ENCODE results near the gene DNM2. TPM values are rescaled to one million over a fixed set of nuclear protein-coding genes. Genes with fewer than 3 reads are reported as not detected.
"Not testable (repeated sequence)": the region's sequence is repeated elsewhere in the genome, so short reads cannot be mapped to it uniquely, and the experiment has no call there.

DNM2 gene
- total and polyA plus RNA-seq, 2 of the 13 experiments (the other 11 are each of a cell fraction or from before 2014, with no cell fraction given), result 41.7 to 59.8 TPM

DNA sequence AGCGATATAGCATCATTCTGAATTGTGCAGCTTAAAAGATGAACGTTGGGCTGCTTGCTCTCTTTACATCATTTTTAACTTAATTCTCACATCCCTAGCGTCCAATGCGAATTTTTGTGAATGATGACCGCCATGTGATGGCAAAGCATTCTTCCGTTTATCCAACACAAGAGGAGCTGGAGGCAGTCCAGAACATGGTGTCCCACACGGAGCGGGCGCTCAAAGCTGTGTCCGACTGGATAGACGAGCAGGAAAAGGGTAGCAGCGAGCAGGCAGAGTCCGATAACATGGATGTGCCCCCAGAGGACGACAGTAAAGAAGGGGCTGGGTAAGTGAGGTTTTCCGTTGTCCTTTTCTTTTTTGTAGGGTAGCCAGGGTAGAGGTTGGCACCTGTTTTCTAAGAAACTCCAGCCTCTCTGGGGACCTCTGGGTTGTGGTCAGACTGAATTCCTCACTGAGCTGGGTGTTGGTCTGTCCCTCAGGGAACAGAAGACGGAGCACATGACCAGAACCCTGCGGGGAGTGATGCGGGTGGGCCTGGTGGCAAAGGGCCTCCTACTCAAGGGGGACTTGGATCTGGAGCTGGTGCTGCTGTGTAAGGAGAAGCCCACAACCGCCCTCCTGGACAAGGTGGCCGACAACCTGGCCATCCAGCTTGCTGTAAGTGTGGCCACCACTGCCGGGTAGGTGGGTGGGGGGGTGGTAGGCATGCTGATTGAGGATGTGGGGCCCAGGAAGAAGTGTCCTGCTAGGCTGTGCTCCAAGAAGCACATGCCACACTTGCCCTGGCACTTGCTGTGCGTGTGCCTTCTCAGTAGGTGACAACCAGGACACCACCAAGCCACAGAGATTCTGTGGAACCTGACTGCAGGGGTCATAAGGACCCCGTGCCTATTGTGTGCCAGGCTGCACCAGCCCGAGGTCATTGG is 46.7 kb upstream of the DNM2 start:
- H3K36me3 ChIP-seq (replicated peaks in 1 of 2; ENCODE audit: control insufficient read depth in 1 of 2, insufficient read depth in 2 of 2, low read length in 2 of 2), result peaks cover 20 to 62% of the 10 kb centered on the region in 2 experiments
- peaks cover 62% of the 10 kb centered on the region for H4K20me1 ChIP-seq (ENCODE audit: insufficient read depth, low read length)
- TSS peak; percentile 40 for BruUV-seq (replicated peaks)
- H3K9me3 ChIP-seq (ENCODE audit: low read length), result no peaks in the 10 kb centered on the region
- FAIRE-seq (no peak), DNase-seq (ENCODE audit: low spot score) (no peak), ATAC-seq (no peak; the same call in 2 of the 3 replicates)
- peak; percentile 62 for TF ChIP-seq AGO2 (optimal IDR thresholded peaks at IDR 0.05; ENCODE audit: low read depth, low read length)
- TF ChIP-seq RAD21 (CRISPR knock-in tag; IDR thresholded peaks at IDR 0.05), result no peak
- no peak overlapping the region for H3K9ac ChIP-seq (ENCODE audit: insufficient read depth, low read depth, low read length)
- WGBS (ENCODE audit: low lambda C conversion rate), result 96% methylated on average over 16 of the region's 24 CpGs
- ChIA-PET CTCF (ENCODE audit: low intra/inter-chr PET ratio, low total read pairs) (no interaction called here), POLR2A (no interaction called here)
- no peak overlapping the region for H3K27ac ChIP-seq (ENCODE audit: extremely low read length, insufficient read depth, low read length)
- intact Hi-C loops (cut with micrococcal nuclease; ENCODE audit: unreplicated experiment) (no loop called here), in situ Hi-C loops (cut with HindIII; ENCODE audit: extremely low pct_ligation_motif_present, low pct_unique_long_range_greater_than_20kb) (no loop called here)
- H3K27me3 ChIP-seq (ENCODE audit: control insufficient read depth in 1 of 2, insufficient read depth in 2 of 2, low read length in 2 of 2), result no peaks in the 10 kb centered on the region
- no peak overlapping the region for H2AFZ ChIP-seq (ENCODE audit: low read length)
- H3K4me2 ChIP-seq (ENCODE audit: low read depth, low read length), result no peak overlapping the region
- peaks cover 79% of the 10 kb centered on the region for H3K79me2 ChIP-seq (ENCODE audit: insufficient read depth, low read length)
- H3K4me3 ChIP-seq (replicated peaks in 1 of 3; ENCODE audit: insufficient read depth in 1 of 3, low read depth in 2 of 3, low read length in 3 of 3), result no peak overlapping the region
- no peaks in the 10 kb centered on the region for H3K4me1 ChIP-seq (ENCODE audit: insufficient read depth, low read length)

DNA sequence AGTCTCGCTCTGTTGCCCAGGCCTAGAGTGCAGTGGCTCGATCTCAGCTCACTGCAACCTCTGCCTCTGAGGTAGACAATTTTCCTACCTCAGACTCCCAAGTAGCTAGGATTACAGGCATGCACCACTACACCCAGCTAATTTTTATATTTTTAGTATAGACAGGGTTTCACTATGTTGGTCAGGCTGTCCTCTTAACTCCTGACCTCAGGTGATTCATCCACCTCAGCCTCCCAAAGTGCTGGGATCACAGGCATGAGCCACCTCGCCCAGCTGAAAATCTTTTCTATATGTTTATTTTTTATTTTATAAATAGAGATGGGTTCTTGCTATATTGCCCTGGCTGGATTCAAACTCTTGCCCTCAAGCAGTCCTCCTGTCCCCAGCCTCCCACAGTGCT is 46.0 kb upstream of the DNM2 start:
- ATAC-seq; H2AFZ ChIP-seq (ENCODE audit: low read length); H3K9ac ChIP-seq (ENCODE audit: insufficient read depth, low read depth, low read length); H3K9me3 ChIP-seq (ENCODE audit: low read length); intact Hi-C loops (cut with micrococcal nuclease; ENCODE audit: unreplicated experiment); H3K4me3 ChIP-seq (replicated peaks in 1 of 3; ENCODE audit: insufficient read depth in 1 of 3, low read depth in 2 of 3, low read length in 3 of 3); CTCF ChIA-PET (ENCODE audit: low intra/inter-chr PET ratio, low total read pairs); H3K27me3 ChIP-seq (ENCODE audit: control insufficient read depth in 1 of 2, insufficient read depth in 2 of 2, low read length in 2 of 2); in situ Hi-C loops (cut with HindIII; ENCODE audit: extremely low pct_ligation_motif_present, low pct_unique_long_range_greater_than_20kb); FAIRE-seq; DNase-seq (ENCODE audit: low spot score); H3K4me2 ChIP-seq (ENCODE audit: low read depth, low read length); H3K4me1 ChIP-seq (ENCODE audit: insufficient read depth, low read length); H3K27ac ChIP-seq (ENCODE audit: extremely low read length, insufficient read depth, low read length); BruUV-seq (replicated peaks): not testable (repeated sequence)
- Histone ChIP-seq H3K79me2 (ENCODE audit: insufficient read depth, low read length) (peaks cover 74% of the 10 kb centered on the region), H4K20me1 (ENCODE audit: insufficient read depth, low read length) (peaks cover 54% of the 10 kb centered on the region), H3K36me3 (replicated peaks in 1 of 2; ENCODE audit: control insufficient read depth in 1 of 2, insufficient read depth in 2 of 2, low read length in 2 of 2) (peaks cover 23 to 60% of the 10 kb centered on the region in 2 experiments)
- 99% methylated on average over 3 of the region's 3 CpGs for WGBS (ENCODE audit: low lambda C conversion rate)
- POLR2A ChIA-PET, result interaction anchor here (0.6 to 1.1 kb wide), 2 partner anchors 16 to 27 kb away, joined by 4 to 5 read pairs; no protein-coding TSS in a partner anchor

DNA sequence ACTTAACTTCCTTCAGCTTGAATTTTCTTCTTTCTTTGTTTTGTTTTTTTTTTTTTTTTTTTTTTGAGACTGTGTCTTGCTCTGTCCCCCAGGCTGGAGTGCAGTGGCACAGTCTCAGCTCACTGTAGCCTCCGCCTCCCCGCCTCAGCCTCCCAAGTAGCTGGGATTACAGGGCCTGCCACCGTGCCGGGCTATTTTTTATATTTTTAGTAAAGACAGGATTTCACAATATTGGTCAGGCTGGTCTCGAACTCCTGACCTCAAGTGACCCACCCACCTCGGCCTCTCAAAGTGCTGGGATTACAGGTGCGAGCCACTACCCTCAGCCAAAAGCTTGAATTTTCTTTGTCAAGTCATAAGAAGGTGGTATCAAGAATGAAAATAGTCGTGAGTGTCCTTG is 42.7 kb upstream of the DNM2 start:
- FAIRE-seq; H2AFZ ChIP-seq (ENCODE audit: low read length); CTCF ChIA-PET (ENCODE audit: low intra/inter-chr PET ratio, low total read pairs); DNase-seq (ENCODE audit: low spot score); BruUV-seq (replicated peaks); H3K27ac ChIP-seq (ENCODE audit: extremely low read length, insufficient read depth, low read length); POLR2A ChIA-PET; H3K4me2 ChIP-seq (ENCODE audit: low read depth, low read length); H3K4me1 ChIP-seq (ENCODE audit: insufficient read depth, low read length); H3K4me3 ChIP-seq (replicated peaks in 1 of 3; ENCODE audit: insufficient read depth in 1 of 3, low read depth in 2 of 3, low read length in 3 of 3); in situ Hi-C loops (cut with HindIII; ENCODE audit: extremely low pct_ligation_motif_present, low pct_unique_long_range_greater_than_20kb); H3K27me3 ChIP-seq (ENCODE audit: control insufficient read depth in 1 of 2, insufficient read depth in 2 of 2, low read length in 2 of 2); H3K9me3 ChIP-seq (ENCODE audit: low read length); H3K9ac ChIP-seq (ENCODE audit: insufficient read depth, low read depth, low read length); intact Hi-C loops (cut with micrococcal nuclease; ENCODE audit: unreplicated experiment); ATAC-seq: not testable (repeated sequence)
- H3K36me3 ChIP-seq (replicated peaks in 1 of 2; ENCODE audit: control insufficient read depth in 1 of 2, insufficient read depth in 2 of 2, low read length in 2 of 2), result peaks cover 40 to 85% of the 10 kb centered on the region in 2 experiments
- 93% methylated on average over 8 of the region's 8 CpGs for WGBS (ENCODE audit: low lambda C conversion rate)
- H4K20me1 ChIP-seq (ENCODE audit: insufficient read depth, low read length), result peaks cover 24% of the 10 kb centered on the region
- peaks cover 54% of the 10 kb centered on the region for H3K79me2 ChIP-seq (ENCODE audit: insufficient read depth, low read length)

Data from HepG2 (cell line).